Measurements from ENCODE around the gene LRCH3. TPM values are rescaled to one million over a fixed set of nuclear protein-coding genes. Genes with fewer than 3 reads are reported as not detected.

Gene LRCH3
- total and polyA plus RNA-seq, 2 of the 13 experiments (the other 11 are each of a cell fraction or from before 2014, with no cell fraction given), result 25.5 to 103 TPM

DNA sequence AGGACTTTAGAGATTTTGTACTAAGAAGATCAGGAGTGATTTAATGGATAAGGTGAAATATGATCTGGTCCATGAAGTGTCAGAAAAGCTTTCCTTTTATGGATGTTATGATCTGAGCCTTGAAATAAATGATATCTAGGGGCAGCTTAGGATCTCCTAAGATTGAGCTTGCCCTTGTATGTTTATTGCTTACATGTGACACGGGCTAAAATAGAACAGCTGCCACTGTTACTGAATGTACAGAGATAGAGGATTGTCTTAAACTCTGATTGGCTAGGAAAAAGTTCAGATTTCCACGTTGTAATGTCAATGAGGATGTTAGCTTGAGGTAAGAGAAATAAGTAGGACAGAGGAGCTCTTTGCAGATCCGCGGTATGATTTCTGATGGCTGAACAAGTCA lies 32.5 kb upstream of the LRCH3 start (continued):
- TF ChIP-seq GTF3A (CRISPR knock-in tag; conservative IDR thresholded peaks at IDR 0.05) (no peak), ATAD3A (CRISPR knock-in tag; IDR thresholded peaks at IDR 0.05) (no peak), HNRNPK (IDR thresholded peaks at IDR 0.05; ENCODE audit: low read depth, low read length, poor library complexity, severe bottlenecking) (no peak)

GRCh38 chr3:197761784-197762183 lies 29.3 kb upstream of the LRCH3 start:
- Histone ChIP-seq H3K36me3 (replicated peaks in 1 of 2; ENCODE audit: control insufficient read depth in 1 of 2, insufficient read depth in 2 of 2, low read length in 2 of 2) (peaks cover 1 to 10% of the 10 kb centered on the region in 2 experiments; a peak in 3 of 5 replicates), H2AFZ (ENCODE audit: low read length) (no peak overlapping the region), H3K9me3 (ENCODE audit: low read length) (no peaks in the 10 kb centered on the region), H3K9ac (ENCODE audit: insufficient read depth, low read depth, low read length) (no peak overlapping the region), H3K4me2 (ENCODE audit: low read depth, low read length) (no peak overlapping the region), H4K20me1 (ENCODE audit: insufficient read depth, low read length) (no peaks in the 10 kb centered on the region), H3K4me3 (replicated peaks in 1 of 3; ENCODE audit: insufficient read depth in 1 of 3, low read depth in 2 of 3, low read length in 3 of 3) (no peak overlapping the region), H3K79me2 (ENCODE audit: insufficient read depth, low read length) (no peaks in the 10 kb centered on the region), H3K27ac (ENCODE audit: extremely low read length, insufficient read depth, low read length) (no peak overlapping the region), H3K4me1 (ENCODE audit: insufficient read depth, low read length) (peaks cover 14% of the 10 kb centered on the region), H3K27me3 (ENCODE audit: control insufficient read depth in 1 of 2, insufficient read depth in 2 of 2, low read length in 2 of 2) (no peaks in the 10 kb centered on the region)
- intact Hi-C loops (cut with micrococcal nuclease; ENCODE audit: unreplicated experiment) (no loop called here), in situ Hi-C loops (cut with HindIII; ENCODE audit: extremely low pct_ligation_motif_present, low pct_unique_long_range_greater_than_20kb) (no loop called here)
- ChIA-PET CTCF (ENCODE audit: low intra/inter-chr PET ratio, low total read pairs) (no interaction called here), POLR2A (no interaction called here)
- FAIRE-seq (peak; percentile 59), DNase-seq (ENCODE audit: low spot score) (peak; percentile 45), ATAC-seq (no peak)
- BruUV-seq (replicated peaks), result no TSS peak
- TF ChIP-seq NR2F1 (CRISPR knock-in tag; IDR thresholded peaks at IDR 0.05), result peak in 1 of 2 experiments; percentile 86; a peak in 2 of 4 replicates
- no peak for TF ChIP-seq ZSCAN9 (CRISPR knock-in tag; IDR thresholded peaks at IDR 0.05; ENCODE audit: borderline replicate concordance)
- TF ChIP-seq ZMYM2 (CRISPR knock-in tag; IDR thresholded peaks at IDR 0.05), result 0 out of 2 replicates have a peak, but pooled peaks have one; percentile 61
- TF ChIP-seq RXRB (CRISPR knock-in tag; IDR thresholded peaks at IDR 0.05; ENCODE audit: borderline replicate concordance), result 0 out of 2 replicates have a peak, but pooled peaks have one; percentile 31
- TF ChIP-seq HNF4A (CRISPR knock-in tag; IDR thresholded peaks at IDR 0.05), result peak; percentile 79
- no peak for TF ChIP-seq TAF1 (CRISPR knock-in tag; IDR thresholded peaks at IDR 0.05)
- no peak for TF ChIP-seq SOX13 (IDR thresholded peaks at IDR 0.05)
- TF ChIP-seq SOX13 (CRISPR knock-in tag; conservative IDR thresholded peaks at IDR 0.05 in 1 of 2, IDR thresholded peaks at IDR 0.05 in 1 of 2), result peak in 1 of 2 experiments; percentile 27; a peak in 1 of 4 replicates
- peak; percentile 31; the same call in 1 of the 2 replicates for TF ChIP-seq BCL6 (CRISPR knock-in tag; IDR thresholded peaks at IDR 0.05)
- TF ChIP-seq CHCHD3 (CRISPR knock-in tag; IDR thresholded peaks at IDR 0.05), result no peak
- TF ChIP-seq CCAR2 (optimal IDR thresholded peaks at IDR 0.05; ENCODE audit: low read depth, low read length), result no peak
- TF ChIP-seq XBP1 (CRISPR knock-in tag; IDR thresholded peaks at IDR 0.05), result no peak
- peak; percentile 80 for TF ChIP-seq RARA (CRISPR knock-in tag; IDR thresholded peaks at IDR 0.05)
- TF ChIP-seq RELA (CRISPR knock-in tag; IDR thresholded peaks at IDR 0.05), result no peak
- TF ChIP-seq NR2F6 (IDR thresholded peaks at IDR 0.05), result peak; percentile 81
- TF ChIP-seq NR2F6 (CRISPR knock-in tag; IDR thresholded peaks at IDR 0.05), result peak; percentile 67; the same call in 1 of the 2 replicates
- TF ChIP-seq ISL2 (CRISPR knock-in tag; IDR thresholded peaks at IDR 0.05), result 0 out of 2 replicates have a peak, but pooled peaks have one; percentile 20
- no peak for TF ChIP-seq ONECUT2 (CRISPR knock-in tag; IDR thresholded peaks at IDR 0.05)
- TF ChIP-seq, protein P1, sequence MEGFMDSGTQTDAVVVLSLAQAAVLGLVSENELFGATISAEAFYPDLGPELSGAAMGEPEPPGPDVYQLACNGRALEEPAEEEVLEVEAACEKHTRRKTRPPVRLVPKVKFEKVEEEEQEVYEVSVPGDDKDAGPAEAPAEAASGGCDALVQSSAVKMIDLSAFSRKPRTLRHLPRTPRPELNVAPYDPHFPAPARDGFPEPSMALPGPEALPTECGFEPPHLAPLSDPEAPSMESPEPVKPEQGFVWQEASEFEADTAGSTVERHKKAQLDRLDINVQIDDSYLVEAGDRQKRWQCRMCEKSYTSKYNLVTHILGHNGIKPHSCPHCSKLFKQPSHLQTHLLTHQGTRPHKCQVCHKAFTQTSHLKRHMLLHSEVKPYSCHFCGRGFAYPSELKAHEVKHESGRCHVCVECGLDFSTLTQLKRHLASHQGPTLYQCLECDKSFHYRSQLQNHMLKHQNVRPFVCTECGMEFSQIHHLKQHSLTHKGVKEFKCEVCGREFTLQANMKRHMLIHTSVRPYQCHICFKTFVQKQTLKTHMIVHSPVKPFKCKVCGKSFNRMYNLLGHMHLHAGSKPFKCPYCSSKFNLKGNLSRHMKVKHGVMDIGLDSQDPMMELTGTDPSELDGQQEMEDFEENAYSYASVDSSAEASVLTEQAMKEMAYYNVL (CRISPR knock-in tag; IDR thresholded peaks at IDR 0.05; ENCODE audit: borderline replicate concordance), result no peak
